ENCODE data around the gene CCDC183.

GRCh38 chr9:136826188-136826541 is 30.0 kb downstream of the CCDC183 start:
- TF ChIP-seq REST (IDR thresholded peaks at IDR 0.05; ENCODE audit: borderline replicate concordance), result no peak
- TF ChIP-seq CTCF (IDR thresholded peaks at IDR 0.05; ENCODE audit: poor library complexity, severe bottlenecking), result no peak
- no peak for TF ChIP-seq EZH2 (IDR thresholded peaks at IDR 0.05; ENCODE audit: borderline replicate concordance, insufficient read depth, low read length, poor library complexity, severe bottlenecking)
- no peak for TF ChIP-seq RAD21 (conservative IDR thresholded peaks at IDR 0.05)
- no peak for TF ChIP-seq SMC3 (conservative IDR thresholded peaks at IDR 0.05; ENCODE audit: poor library complexity)
- no peak for TF ChIP-seq TAF1 (IDR thresholded peaks at IDR 0.05; ENCODE audit: low read depth)
- TF ChIP-seq MXI1 (conservative IDR thresholded peaks at IDR 0.05; ENCODE audit: poor library complexity, severe bottlenecking), result no peak
- TF ChIP-seq EP300 (conservative IDR thresholded peaks at IDR 0.05; ENCODE audit: poor library complexity, severe bottlenecking), result no peak
- TF ChIP-seq POLR2AphosphoS5 (IDR thresholded peaks at IDR 0.05), result no peak

All from neural cell (in vitro differentiated cells).